ENCODE results near the gene GALNT2.

Gene GALNT2

DNA sequence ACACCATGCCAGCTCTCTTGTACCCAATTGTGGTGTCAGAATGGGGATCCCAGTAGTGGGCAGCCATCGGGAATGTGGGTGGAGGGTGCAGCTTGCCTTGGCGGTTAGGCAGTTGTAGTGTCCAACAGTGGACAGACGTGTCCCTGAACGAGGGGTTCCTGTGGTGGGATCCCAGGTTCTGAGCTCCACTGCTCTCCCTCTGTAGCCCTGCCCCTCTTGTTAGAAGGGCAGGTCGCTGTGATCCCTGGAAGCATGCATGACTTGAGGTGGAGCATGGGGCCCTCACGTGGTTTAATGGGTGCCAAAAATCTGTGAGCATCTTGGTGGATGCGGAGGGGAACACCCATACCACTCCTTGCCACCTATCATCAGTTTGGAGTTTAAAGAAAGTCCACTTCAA lies 4.3 kb downstream of the GALNT2 start:
- DNase-seq (ENCODE audit: low spot score) = no peak

DNA sequence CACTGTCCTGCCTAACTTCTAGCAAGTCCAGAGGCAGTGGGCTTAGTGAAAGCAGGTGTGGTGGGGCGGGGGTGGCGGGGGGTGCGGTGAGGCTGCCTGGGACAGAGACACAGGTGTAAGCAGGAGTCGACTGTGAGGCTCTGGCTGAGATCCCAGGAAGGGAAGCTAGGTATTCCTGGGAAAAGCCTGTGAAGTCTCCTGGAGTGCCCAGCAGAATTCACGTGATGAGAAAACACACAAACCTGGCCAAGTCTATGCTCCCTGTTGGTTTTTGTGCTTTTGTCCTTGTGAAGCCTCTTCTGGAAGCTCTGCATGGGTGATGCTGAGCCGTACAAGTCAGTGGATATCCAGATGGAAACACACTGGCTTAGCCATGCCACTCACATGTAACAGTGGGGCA lies 5.3 kb downstream of the GALNT2 start:
- no peak for DNase-seq (ENCODE audit: low spot score)

DNA sequence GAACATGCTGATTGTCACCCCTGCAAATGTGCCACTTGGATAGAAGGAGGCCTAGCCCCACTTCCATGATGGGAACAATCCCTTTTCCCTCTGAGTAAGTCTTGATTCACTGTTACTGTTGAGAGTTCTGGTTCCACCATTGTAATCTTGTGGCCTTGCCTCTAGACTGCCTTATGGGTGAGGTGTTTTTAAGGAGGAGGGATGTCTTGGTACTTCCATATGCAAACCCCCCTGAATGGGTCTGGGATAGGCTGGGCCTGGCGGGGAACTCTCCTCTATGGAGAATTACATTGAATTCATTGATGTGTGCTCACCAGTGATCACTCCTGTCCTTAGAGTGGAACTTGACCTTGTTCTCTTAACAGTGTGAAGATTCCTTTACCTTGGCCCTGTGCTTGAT lies 5.8 kb downstream of the GALNT2 start:
- no peak for DNase-seq (ENCODE audit: low spot score)

DNA sequence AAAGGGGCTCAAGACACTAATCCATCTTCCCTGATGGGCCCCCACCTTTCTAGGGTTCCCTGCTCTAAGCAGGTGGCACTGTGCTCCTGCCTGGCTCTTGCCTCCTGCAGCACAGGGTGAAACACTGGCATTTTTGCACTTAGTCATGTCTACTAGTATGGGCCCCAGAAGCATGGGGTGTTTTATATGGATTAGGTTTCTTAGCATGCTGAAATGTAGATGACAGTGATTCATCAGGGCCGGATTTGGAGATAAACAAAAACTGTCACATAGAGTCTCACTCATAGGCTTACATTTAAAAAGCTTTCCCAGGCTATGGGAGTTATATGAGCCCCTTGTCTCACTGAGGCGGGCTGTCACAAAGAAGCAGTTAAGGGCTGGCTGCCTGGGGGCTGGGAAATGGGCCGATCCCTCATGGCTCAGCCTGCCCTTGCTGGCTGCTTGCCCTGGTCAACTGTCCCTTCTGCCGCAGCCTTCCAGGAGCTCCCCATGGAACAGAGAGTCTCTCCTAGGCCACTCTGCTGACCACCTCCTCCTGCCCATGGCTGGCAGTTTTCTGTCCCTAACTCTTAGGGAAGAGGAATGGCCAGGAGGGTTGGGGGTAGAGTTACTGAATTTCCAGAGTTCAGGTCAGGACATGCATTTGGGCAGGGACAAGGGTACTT lies 6.5 kb downstream of the GALNT2 start:
- no peak for DNase-seq (ENCODE audit: low spot score)

DNA sequence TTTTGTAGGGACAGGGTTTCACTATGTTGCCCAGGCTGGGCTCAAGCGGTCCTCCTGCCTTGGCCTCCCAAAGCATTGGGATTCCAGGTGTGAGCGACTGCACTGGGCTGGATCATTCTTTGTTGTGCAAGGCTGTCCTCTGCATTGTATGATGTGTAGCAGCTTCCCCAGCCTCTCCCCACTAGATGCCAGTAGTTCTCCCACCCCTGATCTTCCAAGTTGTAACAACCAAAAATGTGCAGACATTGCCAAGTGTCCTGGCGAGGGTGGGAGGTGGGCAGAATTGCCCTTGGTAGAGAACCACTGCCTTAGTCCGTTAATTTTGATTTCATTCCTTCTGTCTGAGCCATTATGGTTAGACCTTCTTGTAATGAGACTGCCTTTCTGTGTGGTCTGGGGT lies 7.2 kb downstream of the GALNT2 start:
- no peak for DNase-seq (ENCODE audit: low spot score)

DNA sequence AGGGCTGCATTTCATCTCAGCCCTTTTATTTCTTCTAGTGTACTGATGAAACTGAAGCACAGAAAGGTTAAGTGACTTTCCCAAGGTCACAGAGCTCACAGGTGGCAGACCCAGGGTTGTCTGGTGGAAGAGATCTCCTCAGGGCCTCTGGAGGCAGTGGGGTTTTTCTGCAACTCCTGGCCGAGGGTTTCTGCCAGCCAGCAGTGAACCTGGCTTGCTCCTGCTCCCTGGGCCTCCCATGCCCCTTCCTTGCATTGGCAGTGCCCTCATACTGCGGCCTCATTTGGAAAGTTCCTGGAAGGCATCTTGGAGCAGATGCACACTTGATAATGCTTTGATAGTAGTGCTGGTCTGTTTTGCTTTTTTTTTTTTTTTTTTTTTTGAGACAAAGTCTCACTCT lies 7.7 kb downstream of the GALNT2 start:
- DNase-seq (ENCODE audit: low spot score) = no peak

DNA sequence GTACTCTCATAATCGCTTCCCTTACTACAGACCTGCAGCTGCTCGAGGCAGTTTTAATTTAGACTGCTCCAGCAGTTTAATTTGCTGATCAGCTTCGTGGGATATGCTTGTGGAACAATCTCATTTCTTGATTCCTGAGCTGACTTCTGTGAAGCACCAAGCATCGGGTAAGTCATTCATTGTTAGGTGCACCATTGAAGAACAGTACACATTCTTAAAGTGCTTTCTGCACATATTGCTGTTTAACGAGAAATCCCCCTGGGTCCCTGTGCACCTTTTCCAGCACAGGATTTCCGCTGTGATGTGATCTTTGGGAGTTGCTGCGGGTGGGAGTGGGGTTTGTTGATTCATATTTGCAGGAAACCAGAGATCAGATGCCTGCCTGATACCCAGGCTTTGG lies 9.1 kb downstream of the GALNT2 start:
- DNase-seq (ENCODE audit: low spot score) = no peak

DNA sequence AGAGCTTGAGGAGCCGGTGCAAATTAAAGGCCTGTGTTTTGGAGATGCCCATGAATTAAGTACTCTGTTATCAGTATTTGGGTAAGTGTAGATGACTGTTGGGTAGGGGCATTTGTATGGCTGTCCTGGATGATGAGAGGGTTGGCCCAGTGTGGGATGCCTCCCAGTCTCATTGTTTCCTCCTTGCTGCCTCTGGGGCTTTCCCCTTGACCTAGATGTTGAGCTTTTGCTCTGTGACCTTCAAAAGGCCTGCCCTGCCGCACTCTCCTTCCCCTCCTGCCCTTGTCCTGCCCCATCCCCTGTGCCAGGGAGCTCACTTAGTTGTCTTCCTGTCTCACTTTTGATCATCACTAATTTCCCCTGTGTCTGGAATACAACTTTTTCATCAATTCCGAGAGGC lies 10.0 kb downstream of the GALNT2 start:
- DNase-seq (ENCODE audit: low spot score) = no peak

DNA sequence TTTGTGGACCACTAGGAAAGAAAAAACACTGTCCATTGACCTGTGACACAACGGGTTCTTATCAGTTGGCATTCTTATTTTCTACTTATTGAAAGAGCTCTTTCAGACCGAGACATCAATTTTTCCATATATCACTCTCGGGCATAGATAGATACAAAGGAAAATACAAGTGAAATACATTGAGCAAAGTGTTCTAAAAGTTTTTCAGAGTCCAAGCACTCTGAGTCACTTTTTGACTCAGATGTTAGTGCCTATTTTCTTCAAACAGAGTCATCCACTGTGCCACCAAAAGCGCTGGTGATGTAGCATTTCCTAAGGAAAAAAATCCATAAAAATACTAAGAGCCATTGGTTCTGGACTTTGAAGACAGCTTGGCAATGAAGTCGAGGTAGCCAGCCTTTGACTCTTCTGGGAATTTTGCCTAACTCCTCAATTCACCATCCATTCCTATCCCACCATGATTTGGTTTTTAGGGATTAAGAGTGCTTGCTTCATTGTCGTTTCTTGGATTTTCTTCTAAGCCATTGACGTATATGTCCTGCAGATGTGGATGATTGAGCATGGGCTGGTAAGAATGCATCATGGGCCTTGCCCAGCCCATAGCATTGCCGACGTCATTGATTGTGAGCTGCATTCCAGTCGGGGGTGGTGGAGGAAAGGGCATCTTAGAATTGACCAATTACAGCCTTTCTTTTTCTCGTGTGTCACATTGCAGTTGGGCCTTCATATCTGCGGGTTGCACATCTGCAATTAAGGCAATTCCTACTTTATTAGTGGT lies 10.6 kb downstream of the GALNT2 start:
- DNase-seq (ENCODE audit: low spot score) = no peak

DNA sequence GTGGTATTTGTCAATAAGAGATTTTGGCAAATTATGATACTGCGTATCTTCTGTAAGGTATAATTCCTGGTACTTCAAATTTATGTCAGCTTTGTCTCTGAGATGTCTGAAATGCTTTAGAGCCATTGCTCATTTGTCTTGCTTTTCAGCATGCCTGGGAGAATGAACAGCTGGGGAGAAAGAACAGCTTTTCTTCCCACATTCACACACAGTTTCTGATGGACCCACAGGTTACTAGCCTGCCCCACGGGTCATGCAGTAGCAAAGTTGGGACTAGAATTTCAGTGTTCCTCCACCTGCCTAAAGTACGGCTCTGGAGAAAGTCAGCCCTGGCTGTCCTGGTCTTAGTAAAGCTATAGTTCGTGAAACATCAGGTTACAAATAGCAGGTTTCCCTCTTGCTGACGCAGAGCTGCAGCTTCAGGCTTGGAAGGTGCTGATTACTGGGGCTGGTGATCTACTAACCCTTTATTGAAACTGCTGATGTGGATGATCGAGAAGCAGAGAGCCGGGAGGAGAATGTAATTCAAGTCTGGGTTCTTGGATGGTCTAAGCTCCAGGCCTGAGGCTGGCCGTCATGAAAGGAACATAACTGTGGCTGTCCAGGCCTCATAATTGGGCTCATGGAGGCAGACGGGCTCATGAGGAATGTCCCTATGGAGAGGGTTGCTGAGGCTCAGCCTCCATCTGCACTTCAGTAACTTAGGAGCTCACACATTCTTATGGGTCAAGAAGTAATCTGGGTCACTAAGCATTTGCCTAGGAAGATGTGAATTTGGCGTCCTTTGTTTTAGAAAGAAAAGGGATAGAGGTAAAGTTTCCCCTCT lies 12.4 kb downstream of the GALNT2 start:
- DNase-seq (ENCODE audit: low spot score) = no peak

DNA sequence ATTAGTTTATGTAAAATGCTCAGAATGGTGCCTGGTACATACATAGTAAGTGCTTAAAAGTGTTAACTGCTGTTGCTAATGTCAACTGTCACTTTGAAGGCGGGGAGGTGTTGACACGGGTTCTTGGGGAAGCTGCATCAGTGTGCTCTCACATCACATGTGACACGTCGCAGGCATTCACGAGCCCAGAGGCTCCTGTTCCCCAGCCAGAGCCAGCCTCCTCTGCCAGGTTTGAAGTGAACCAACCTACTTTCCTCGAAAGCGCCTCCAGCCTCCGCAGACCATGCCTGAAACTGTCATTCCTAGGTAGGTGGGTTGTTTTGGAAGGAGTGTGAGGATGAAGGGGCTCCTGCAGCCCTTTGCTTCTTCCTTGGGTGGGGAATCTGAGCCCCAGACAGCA lies 13.8 kb downstream of the GALNT2 start:
- DNase-seq (ENCODE audit: low spot score) = no peak

DNA sequence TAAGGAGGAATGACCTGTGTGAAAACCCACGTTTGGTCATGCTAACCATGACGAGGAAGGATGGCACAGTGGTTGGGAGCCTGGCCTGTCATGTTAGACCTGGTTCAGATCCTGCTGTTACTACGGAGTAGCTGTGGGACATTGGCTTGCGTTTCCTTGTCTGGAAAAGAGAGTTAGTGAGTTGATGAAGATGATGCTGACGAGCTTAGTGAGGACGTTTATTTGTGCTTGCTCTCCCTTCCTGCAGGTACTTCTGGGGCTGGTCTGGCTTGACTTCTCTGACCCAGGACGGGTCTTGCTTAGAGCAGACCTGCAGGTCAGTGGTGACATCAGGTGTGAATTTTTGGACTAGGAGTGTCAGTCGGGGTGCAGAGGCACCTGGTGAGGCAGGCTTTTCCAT lies 14.7 kb downstream of the GALNT2 start:
- DNase-seq (ENCODE audit: low spot score) = no peak

DNA sequence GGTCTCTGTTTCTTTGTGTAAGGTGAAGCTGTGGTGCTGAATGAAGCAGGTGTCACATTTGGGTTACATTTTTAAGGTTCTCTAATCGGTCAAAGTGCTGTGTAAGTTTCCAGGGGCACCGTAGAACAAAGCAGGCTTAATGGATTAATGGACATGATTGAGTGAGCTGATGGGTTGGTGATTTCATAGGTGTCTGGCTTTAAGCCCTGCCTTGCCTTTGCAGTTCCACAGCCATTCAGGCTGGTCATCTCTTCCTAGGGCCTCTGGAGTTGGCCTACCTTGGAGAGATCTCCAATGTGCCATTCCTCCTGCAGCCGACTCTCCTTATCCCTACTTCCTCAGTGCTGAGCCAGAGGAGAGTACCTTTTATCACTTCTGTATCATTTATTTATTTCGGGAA lies 15.2 kb downstream of the GALNT2 start:
- no peak for DNase-seq (ENCODE audit: low spot score)

DNA sequence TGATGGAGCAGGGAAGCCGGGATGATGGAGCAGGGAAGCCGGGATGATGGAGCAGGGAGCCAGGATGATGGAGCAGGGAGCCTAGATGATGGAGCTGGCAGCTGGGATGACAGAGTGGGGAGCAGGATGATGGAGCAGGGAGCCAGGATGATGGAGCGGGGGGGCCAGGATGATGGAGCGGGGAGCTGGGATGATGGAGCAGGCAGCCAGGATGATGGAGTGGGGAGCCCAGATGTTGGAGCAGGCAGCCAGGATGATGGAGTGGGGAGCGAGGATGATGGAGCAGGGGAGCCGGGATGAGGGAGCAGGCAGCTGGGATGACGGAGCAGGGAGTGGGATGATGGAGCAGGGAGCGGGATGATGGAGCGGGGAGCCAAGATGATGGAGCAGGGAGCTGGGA lies 16.0 kb downstream of the GALNT2 start:
- DNase-seq (ENCODE audit: low spot score) = no peak

DNA sequence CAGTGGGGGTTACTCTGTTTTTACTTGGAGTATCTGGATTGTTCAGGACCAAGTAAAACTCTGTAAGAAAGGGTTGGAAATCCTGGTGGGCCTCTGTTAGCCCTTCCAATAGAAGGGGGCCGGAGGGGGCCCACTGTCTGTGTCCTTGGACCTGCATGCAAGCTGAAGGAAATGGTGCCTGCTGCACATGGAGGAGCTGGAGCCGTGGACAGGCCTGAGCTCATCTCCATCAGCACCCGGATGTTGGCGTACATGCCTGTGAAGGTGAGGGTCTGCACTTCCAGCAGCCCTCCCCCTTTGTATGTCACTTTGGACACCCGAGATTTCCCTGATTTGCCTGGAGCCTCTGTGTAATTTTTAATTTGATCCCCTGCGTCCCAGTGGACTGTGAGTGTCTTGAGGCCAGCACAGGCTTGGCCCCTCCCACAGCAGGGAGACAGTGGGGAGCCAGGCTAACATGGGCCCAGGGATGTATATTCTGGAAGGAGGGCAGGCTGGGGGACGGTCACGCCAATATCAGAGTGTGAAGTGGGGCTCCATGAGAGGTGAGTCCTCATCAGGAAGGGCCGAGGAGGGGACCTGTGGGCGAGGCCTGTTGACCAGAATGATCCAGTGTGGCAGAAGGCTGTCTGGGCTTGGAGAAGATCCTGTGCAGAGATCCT lies 16.8 kb downstream of the GALNT2 start:
- DNase-seq (ENCODE audit: low spot score) = no peak

DNA sequence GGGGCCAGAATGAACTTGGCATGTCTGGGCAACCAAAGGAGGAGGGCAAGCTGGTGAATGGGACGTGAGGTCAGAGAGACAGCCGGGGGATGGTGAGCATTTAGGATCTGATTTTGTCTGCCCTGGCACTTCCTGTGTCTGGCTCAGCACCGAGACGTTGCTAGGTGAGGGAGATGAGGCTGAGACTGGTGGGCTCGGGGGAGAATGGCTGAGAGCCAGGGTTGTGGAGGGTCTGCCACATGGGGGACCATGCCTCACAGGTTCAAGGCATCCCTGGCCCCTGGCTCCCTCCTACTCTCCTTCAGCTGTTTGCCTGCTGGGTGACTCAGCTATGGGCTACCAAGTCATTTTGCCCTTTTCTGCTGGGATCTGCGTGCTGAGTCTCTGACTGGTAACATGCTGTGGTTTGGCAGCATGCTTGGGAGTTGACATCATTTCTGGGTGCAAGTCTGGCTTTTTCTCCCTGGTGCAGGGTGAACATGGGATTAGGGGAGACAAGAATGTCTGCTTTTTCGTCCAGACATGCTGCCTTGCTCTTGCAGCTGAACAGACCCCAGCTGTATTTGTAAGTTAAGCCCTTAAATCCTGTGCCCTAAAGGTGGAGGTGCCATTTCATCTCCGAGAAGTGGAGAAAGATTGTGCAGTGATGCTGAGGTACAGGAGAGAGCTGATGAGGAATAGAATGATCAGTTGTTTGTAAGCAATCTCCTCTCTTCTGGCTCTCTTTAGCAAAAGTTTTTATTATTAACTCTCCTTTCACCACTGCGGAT lies 17.6 kb downstream of the GALNT2 start:
- DNase-seq (ENCODE audit: low spot score) = peak; percentile 49

DNA sequence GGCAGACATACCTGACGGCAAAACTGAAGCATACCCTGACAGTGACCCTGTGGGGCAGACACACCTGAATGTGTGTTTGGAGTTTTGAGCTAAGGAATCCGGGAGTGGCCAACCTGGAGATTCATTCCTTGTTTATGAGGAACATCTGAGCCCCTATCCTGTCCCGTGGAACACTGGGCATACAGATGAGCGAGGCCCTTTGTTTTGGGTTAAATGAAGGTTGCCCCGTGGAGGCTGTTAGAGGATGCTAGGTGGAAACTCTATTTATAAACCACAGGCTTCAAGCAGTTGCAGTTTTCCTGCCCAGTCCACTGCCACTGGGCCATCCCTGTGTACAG lies 18.1 kb downstream of the GALNT2 start:
- no peak for DNase-seq (ENCODE audit: low spot score)

DNA sequence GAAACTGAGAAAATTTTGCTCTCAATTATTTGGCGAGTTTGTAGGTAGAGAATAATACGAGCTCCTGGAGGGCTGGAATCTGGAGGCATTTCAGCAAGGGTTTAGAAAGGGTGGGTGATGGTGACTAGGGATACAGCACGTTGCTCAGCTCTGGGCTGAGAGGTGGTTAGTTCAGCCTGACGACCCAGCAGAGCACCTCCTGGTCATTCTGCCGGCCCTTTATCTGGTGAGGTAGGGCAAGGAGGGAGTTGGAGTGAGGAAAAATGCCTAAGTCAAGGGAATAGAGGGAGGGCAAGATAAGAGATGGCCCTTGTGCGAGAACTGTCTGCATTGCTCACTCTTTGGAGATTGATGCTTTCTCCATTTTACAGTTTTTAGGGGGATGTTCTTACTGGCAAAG lies 19.1 kb downstream of the GALNT2 start:
- no peak for DNase-seq (ENCODE audit: low spot score)

DNA sequence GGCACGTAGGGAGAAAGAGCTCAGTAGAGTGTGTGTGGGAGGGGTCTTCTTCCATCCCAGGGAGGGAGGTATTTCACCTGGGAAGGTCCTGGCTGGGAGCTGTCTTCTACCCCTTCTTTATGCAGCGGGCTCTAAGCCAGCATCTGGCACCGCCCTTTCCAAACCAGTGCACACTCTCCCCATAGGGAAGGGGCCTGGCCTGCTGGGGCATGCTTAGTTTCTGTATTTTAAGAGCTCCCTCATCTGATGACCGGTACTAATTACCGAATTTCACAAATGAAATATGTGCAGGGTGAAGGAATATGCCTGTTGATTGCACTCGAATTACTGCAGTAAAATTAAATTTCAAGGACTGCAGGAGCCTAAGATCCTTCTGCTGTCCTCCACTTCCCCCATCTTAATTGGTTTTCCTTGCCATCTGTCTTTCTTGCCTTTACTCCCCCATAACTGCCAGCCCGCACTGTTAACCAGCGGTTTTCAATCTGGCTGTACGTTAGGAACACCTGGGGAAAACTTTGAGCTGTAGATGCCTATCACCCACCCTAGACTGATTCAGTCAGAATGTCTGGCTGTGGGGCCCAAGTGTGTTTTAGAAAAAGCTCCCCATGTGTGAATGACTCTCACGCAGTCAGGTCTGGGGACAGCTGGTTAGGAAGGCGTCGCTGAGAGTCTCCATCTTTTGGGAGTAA lies 20.1 kb downstream of the GALNT2 start:
- DNase-seq (ENCODE audit: low spot score) = no peak

DNA sequence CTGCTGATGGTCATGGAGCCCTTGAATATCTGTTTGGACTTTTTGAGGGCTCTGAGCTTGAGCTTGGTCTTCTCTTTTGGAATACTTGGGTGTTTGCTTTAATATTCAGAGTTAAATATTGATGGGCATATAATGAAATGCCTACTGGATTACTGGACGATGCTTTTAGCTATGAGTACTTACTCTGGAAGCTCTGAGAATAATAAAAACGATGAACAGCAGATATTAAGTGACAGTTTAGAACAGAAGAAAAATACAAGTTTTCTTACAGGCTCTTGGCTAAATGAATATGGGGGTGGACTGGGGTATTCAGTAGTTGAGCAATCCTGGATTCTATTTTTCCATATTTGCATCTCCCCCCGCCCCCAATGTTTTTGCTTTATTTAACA lies 20.7 kb downstream of the GALNT2 start:
- DNase-seq (ENCODE audit: low spot score) = no peak

DNA sequence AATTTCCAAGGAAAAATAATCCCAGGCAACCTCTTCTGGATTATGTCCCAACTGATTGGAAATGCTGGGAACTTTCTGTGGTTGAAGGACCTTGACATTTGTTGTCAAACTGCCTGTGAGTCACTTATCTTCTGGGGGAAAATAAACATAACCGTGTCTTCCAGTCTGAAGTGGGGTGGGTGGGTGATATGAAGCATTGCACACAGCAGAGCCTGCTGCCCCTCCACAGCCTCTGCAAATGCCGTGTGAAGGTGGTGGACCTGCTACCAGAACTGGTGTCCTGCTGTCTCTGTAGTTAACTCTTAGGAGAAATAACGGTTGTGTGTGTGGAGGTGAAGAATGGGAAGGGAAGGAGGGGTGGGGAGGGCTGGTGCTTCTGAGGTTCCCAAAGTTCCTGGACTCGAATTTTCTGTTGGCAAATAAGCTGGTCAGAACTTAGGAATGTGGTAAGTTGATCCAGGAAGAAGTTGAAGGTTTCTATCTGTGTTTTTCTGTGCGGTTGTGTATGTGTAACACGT lies 23.2 kb downstream of the GALNT2 start:
- no peak for DNase-seq (ENCODE audit: low spot score)
